Heart left ventricle (tissue), 16 donors: ENCODE results near the gene ASTN2. TPM values are rescaled to one million over a fixed set of nuclear protein-coding genes. Genes with fewer than 3 reads are reported as not detected.

ENCODE experiments used
- ATAC-seq, 4 donors: fragments of 200-7000 bp; cut with Tn5 transposase; one replicate each; pipeline ENCODE4 v1.9.1; 2020 to 2022; ENCODE audit warnings: moderate library complexity in 4 of 4, mild to moderate bottlenecking in 3 of 4, moderate number of reproducible peaks in 1 of 4
- DNase-seq, 5 donors: peaks; one replicate each; pipeline ENCODE4 v3.0.0-alpha.2; 2020
- H3K27ac ChIP-seq, 12 donors: fragments of 200-600 bp; sonication (generic) in 4 of 12; one replicate each; pipeline versions ENCODE4 v1.5.0 to v1.8.0; 2016 to 2022; ENCODE audit warnings: mild to moderate bottlenecking in 2 of 12
- H3K27me3 ChIP-seq, 9 donors: fragments of 200-600 bp; sonication (generic) in 2 of 9; one replicate each; pipeline versions ENCODE4 v1.5.1 to v1.8.0; 2016 to 2022; ENCODE audit warnings: mild to moderate bottlenecking in 3 of 9
- H3K36me3 ChIP-seq, 9 donors: fragments of 200-600 bp; sonication (generic) in 2 of 9; one replicate each; pipeline versions ENCODE4 v1.5.0 to v1.8.0; 2018 to 2022; ENCODE audit warnings: mild to moderate bottlenecking in 2 of 9
- H3K4me1 ChIP-seq, 12 donors: fragments of 200-600 bp; sonication (generic) in 4 of 12; one replicate each; pipeline versions ENCODE4 v1.5.0 to v1.8.0; 2016 to 2022; ENCODE audit warnings: mild to moderate bottlenecking in 3 of 12
- H3K4me3 ChIP-seq, 12 donors: fragments of 200-600 bp; sonication (generic) in 4 of 12; one replicate each; pipeline versions ENCODE4 v1.5.0 to v1.8.0; 2017 to 2022; ENCODE audit warnings: mild to moderate bottlenecking in 9 of 12, moderate library complexity in 4 of 12
- H3K9me3 ChIP-seq, 12 donors: fragments of 200-600 bp; sonication (generic) in 4 of 12; one replicate each; pipeline versions ENCODE4 v1.5.0 to v1.8.0; 2016 to 2022; ENCODE audit warnings: mild to moderate bottlenecking in 1 of 12
- CTCF ChIP-seq, 12 donors: fragments of 200-600 bp; sonication (generic) in 4 of 12; IDR thresholded peaks; one replicate each; pipeline versions ENCODE4 v1.5.0 to v1.8.0; 2018 to 2022; ENCODE audit warnings: antibody characterized with exemption in 12 of 12, mild to moderate bottlenecking in 5 of 12
- POLR2A ChIP-seq, 2 donors: fragments of 450-650 bp; IDR thresholded peaks; one replicate each; pipeline ENCODE4 v1.6.1; 2017; ENCODE audit warnings: antibody characterized with exemption in 2 of 2, mild to moderate bottlenecking in 2 of 2, moderate library complexity in 2 of 2
- WGBS, 4 donors: extraction: QIAGEN DNeasy Blood & Tissue Kit in 2 of 4; methylation state at CpG; one replicate each; pipeline versions ENCODE4 v1.1.5 to v1.1.7; 2013 to 2018; 5-methylcytosine and 5-hydroxymethylcytosine counted together
- intact Hi-C, 10 donors: fragments of 100-400 bp; cut with DNase I; formaldehyde crosslinking; loops; one replicate each; pipeline versions ENCODE4 v1.11.1 to v1.14.2; 2022
- polyA plus RNA-seq, 2 donors: library from polyadenylated mRNA; stranded (reverse); fragments of 200-250 nt; gene quantifications; one replicate each; pipeline ENCODE4 v1.2.3, GENCODE V29; 2013
- total RNA-seq, 9 donors: library from RNA; depleted of rRNA in 2 of 9; stranded (reverse); fragments of >200 nt in 2 of 9; fragmentation: NEBNext Ultra II Directional in 3 of 9; extraction: Animal tissue kit (Norgen Biotek cat#: 25700) in 3 of 9; gene quantifications; one replicate each; pipeline versions ENCODE4 v1.1.0 to v1.2.4, GENCODE V29; 2016 to 2023
- donor health status: ischemic (EF 13 %, LVEDD 7.1; RV severe dilation, severe dysfunction).
- donor health status: healthy with polysubstance abuse.
- donor health status: DM: no; HTN: yes; CAD: no.
- donor health status: DM: no; HTN: no; CAD: no.
- donor health status: ischemic (EF 25% LVEDD 6.9; RV normal size, moderate dysfunction).
- donor health status: ischemic (EF 25% LVEDD 5.7; RV mildly dilated, moderate dysfunction).
- donor health status: healthy.
- donor health status: DM: yes; HTN: yes; CAD: no.
- donor health status: ischemic (EF 35%, LVEDD 5.7; RV mildly dilated, moderate dysfunction).
- donor health status: nonischemic (EF 11% LVEDD 7.7; RV severe dilation, severe dysfunction).
- donor health status: DM: yes; HTN: yes; CAD: no.
- donor health status: PGD.
- donor health status: ischemic (EF 29% LVEDD 5.4; RV normal size, mild dysfunction).
- donor health status: nonischemic (EF 23%, LVEDD 6.1; RV moderate dilation, normal function).

Gene ASTN2
- total and polyA plus RNA-seq, 11 donors: 2.5 to 6.0 (median 3.5) TPM

DNA sequence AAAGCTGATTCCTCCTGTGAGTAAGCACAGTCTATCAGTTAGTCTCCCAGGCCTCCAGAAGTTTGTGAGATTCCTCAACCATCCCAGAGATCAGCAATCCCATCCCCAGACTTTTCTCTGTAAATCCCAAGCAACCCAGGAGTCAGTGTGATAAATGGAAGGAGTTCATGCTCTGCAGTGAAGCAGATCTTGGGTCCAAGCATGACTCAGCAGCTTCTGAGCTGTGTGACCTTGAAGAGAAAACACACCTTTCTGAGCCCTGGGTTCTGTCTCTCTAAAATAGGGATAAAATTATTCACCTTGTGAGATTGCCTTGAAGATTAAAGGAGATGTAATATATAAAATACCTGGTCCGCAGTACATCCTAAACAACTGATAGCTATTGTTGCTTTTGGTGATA lies 318.7 kb downstream of the ASTN2 start:
- no peak for ATAC-seq
- DNase-seq: no peak
- H3K27me3 ChIP-seq: no peaks in the 10 kb centered on the region
- intact Hi-C loops: no loop called here
- H3K4me3 ChIP-seq: no peak overlapping the region
- no peaks in the 10 kb centered on the region for H3K4me1 ChIP-seq
- TF ChIP-seq POLR2A (IDR thresholded peaks at IDR 0.05) (no peak), CTCF (IDR thresholded peaks at IDR 0.05) (no peak)
- no peak overlapping the region for H3K27ac ChIP-seq
- 80 to 95% (median 89%) methylated on average over 1 of the region's 1 CpG for WGBS, 4 donors
- no peaks in the 10 kb centered on the region for H3K36me3 ChIP-seq
- no peaks in the 10 kb centered on the region for H3K9me3 ChIP-seq

DNA sequence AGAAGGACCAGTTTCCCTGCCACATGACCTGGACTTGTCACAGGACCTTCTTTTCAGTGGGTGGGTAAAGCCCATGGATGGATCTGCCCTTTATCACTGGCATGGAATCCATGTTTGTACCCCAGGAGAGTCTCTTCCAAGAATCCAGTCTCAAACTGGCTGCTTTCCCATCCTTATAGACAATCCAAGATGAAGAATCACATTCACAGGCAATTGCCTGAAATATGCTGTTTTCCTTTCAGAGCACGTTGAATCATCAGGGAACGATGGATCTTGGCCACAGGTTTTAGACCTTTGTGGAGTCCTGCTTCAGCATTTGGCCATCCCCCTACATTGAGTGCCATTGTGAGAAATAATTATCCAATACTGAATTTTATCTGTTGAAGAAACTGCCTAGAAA lies 319.8 kb downstream of the ASTN2 start:
- no peaks in the 10 kb centered on the region for H3K27me3 ChIP-seq
- no peak overlapping the region for H3K4me3 ChIP-seq
- H3K4me1 ChIP-seq: no peaks in the 10 kb centered on the region
- no peak for TF ChIP-seq CTCF (IDR thresholded peaks at IDR 0.05)
- no peak for TF ChIP-seq POLR2A (IDR thresholded peaks at IDR 0.05)
- no peaks in the 10 kb centered on the region for H3K36me3 ChIP-seq
- no peak for DNase-seq
- no peaks in the 10 kb centered on the region for H3K9me3 ChIP-seq
- ATAC-seq: no peak
- WGBS, 4 donors: 47 to 88% (median 63%) methylated on average over 2 of the region's 2 CpGs
- intact Hi-C loops: no loop called here
- H3K27ac ChIP-seq: no peak overlapping the region

DNA sequence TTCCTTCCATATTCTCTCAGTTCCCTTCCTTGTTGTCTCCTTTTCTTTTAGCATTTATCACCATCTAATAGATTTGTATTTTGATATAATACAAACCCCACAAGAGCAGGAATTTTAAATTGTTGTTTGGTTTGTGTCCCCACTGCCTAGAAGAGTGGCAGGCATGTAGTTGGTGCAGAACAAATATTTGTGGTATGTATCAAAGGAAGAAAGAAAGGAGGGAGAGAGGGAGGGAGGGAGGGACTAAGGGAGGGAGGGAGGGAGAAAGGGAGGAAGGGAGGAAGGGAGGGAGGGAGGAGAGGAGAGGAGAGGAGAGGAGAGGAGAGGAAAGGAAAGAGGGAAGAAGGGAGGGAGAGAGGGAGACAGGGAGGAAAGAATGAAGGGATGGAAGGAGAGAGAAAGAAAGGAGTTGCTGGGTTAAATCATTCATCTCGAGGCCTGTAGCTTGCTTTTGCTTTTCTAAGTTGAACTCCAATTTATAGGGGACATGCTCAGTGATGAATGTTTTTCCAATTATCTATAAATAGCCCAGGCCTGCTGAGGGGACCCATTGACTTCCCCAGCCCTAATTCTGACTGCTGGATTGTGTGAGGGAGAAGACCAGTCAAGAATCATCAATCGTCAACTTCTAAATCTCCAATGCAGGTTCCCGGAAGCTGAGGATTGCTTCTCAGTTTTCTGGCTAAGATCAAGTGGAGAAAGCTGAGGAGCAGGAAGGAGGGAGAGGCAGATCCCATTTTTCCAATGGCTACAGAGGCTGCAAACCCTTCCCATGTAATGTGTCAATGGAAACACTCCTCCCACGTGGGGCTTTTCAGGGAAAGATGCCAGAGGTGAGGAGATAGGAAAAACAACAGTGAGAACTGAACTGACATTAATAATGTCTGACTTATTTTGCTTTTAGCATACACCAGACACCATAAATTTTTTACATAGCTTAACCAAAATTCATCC lies 320.7 kb downstream of the ASTN2 start:
- intact Hi-C loops: no loop called here

More for the DNA sequence above, 320.7 kb downstream of the ASTN2 start:
- no peak for ATAC-seq
- TF ChIP-seq POLR2A (IDR thresholded peaks at IDR 0.05) (no peak), CTCF (IDR thresholded peaks at IDR 0.05) (no peak)
- H3K27me3 ChIP-seq: peaks cover 0 to 1% (median 0%) of the 10 kb centered on the region in 9 donors
- H3K27ac ChIP-seq: no peak overlapping the region
- no peak overlapping the region for H3K4me3 ChIP-seq
- WGBS, 4 donors: 18 to 21% (median 20%) methylated on average over 4 of the region's 4 CpGs
- DNase-seq: no peak
- H3K36me3 ChIP-seq: no peaks in the 10 kb centered on the region
- no peaks in the 10 kb centered on the region for H3K4me1 ChIP-seq
- no peaks in the 10 kb centered on the region for H3K9me3 ChIP-seq
